ENCODE measurements around the gene USP54.

USP54 gene

GRCh38 chr10:73506491-73506890 lies 84.7 kb downstream of the USP54 start:
- no peak overlapping the region for H3K27ac ChIP-seq
- no peak overlapping the region for H3K9ac ChIP-seq
- H3K4me3 ChIP-seq (ENCODE audit: low read depth, low read length) = no peak overlapping the region
- TF ChIP-seq CTCF (IDR thresholded peaks at IDR 0.05) = no peak
- H3K4me1 ChIP-seq = no peaks in the 10 kb centered on the region
- H3K36me3 ChIP-seq (ENCODE audit: control insufficient read depth, insufficient read depth, low read length) = no peaks in the 10 kb centered on the region
- H3K4me2 ChIP-seq (ENCODE audit: low read length) = no peak overlapping the region
- no peak overlapping the region for H2AFZ ChIP-seq
- H3K27me3 ChIP-seq (ENCODE audit: control insufficient read depth, insufficient read depth, low read length) = no peaks in the 10 kb centered on the region
- H3K79me2 ChIP-seq = no peaks in the 10 kb centered on the region
- H3K9me3 ChIP-seq (ENCODE audit: control insufficient read depth, low read length) = no peaks in the 10 kb centered on the region

DNA sequence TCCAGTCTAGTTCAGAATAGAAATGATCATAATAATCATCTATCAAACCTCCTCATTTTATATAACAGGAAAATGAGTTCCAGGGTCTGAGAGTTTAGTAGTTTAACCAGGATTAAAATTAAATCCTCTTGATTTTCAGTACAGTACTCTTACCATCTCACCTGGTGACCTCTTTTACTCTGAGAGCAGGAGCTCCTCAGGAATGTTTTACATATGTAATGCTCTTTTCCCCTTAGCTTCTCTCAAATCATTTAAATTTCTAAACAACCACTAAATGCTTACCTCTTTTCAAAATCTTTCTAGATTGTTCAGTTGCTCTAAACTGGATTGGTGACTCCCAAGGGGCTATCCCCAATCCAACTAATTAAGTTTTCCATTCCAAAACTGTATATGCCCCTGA lies 85.1 kb downstream of the USP54 start:
- Histone ChIP-seq H3K9ac (no peak overlapping the region), H3K36me3 (ENCODE audit: control insufficient read depth, insufficient read depth, low read length) (no peaks in the 10 kb centered on the region), H3K4me2 (ENCODE audit: low read length) (no peak overlapping the region), H2AFZ (no peak overlapping the region), H3K4me3 (ENCODE audit: low read depth, low read length) (no peak overlapping the region), H3K4me1 (no peaks in the 10 kb centered on the region), H3K79me2 (no peaks in the 10 kb centered on the region), H3K27ac (no peak overlapping the region), H3K27me3 (ENCODE audit: control insufficient read depth, insufficient read depth, low read length) (no peaks in the 10 kb centered on the region), H3K9me3 (ENCODE audit: control insufficient read depth, low read length) (no peaks in the 10 kb centered on the region)
- TF ChIP-seq CTCF (IDR thresholded peaks at IDR 0.05) = no peak

- Histone ChIP-seq H3K4me3 (ENCODE audit: low read depth, low read length) (no peak overlapping the region), H3K9me3 (ENCODE audit: control insufficient read depth, low read length) (no peaks in the 10 kb centered on the region), H3K27ac (no peak overlapping the region), H3K9ac (no peak overlapping the region), H2AFZ (no peak overlapping the region), H3K79me2 (no peaks in the 10 kb centered on the region), H3K4me1 (no peaks in the 10 kb centered on the region), H3K36me3 (ENCODE audit: control insufficient read depth, insufficient read depth, low read length) (no peaks in the 10 kb centered on the region), H3K4me2 (ENCODE audit: low read length) (no peak overlapping the region), H3K27me3 (ENCODE audit: control insufficient read depth, insufficient read depth, low read length) (no peaks in the 10 kb centered on the region)
- TF ChIP-seq CTCF (IDR thresholded peaks at IDR 0.05) = no peak
Observed at GRCh38 chr10:73503037-73503436, 88.1 kb downstream of the USP54 start.

DNA sequence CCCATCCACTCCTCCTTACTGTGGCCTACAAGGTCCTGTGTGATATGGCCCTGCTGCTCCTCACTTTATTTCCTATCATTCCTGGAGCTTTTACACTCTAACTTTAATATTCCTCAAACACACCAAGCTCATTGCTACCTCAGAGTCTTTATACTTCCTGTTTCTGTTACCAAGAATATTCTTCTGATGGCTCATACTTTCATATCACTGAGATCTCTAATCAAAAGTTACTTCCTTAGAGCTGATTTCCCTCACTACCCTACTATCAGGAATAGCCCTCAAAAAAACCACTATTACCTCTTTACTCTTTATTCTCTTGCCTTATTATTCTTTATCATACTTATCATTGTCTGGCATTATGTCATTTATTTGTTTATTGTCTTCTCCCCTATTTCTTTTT lies 89.5 kb downstream of the USP54 start:
- no peak for TF ChIP-seq CTCF (IDR thresholded peaks at IDR 0.05)
- Histone ChIP-seq H3K36me3 (ENCODE audit: control insufficient read depth, insufficient read depth, low read length) (no peaks in the 10 kb centered on the region), H3K27me3 (ENCODE audit: control insufficient read depth, insufficient read depth, low read length) (no peaks in the 10 kb centered on the region), H3K4me3 (ENCODE audit: low read depth, low read length) (no peak overlapping the region), H3K27ac (no peak overlapping the region), H3K9ac (no peak overlapping the region), H3K9me3 (ENCODE audit: control insufficient read depth, low read length) (no peaks in the 10 kb centered on the region), H2AFZ (no peak overlapping the region), H3K4me1 (no peaks in the 10 kb centered on the region), H3K4me2 (ENCODE audit: low read length) (no peak overlapping the region), H3K79me2 (no peaks in the 10 kb centered on the region)

GRCh38 chr10:73497623-73498022 lies 93.5 kb downstream of the USP54 start:
- no peak for TF ChIP-seq CTCF (IDR thresholded peaks at IDR 0.05)
- no peaks in the 10 kb centered on the region for H3K36me3 ChIP-seq (ENCODE audit: control insufficient read depth, insufficient read depth, low read length)
- no peak overlapping the region for H3K27ac ChIP-seq
- no peaks in the 10 kb centered on the region for H3K9me3 ChIP-seq (ENCODE audit: control insufficient read depth, low read length)
- no peak overlapping the region for H2AFZ ChIP-seq
- H3K27me3 ChIP-seq (ENCODE audit: control insufficient read depth, insufficient read depth, low read length) = no peaks in the 10 kb centered on the region
- no peaks in the 10 kb centered on the region for H3K4me1 ChIP-seq
- no peak overlapping the region for H3K4me3 ChIP-seq (ENCODE audit: low read depth, low read length)
- H3K9ac ChIP-seq = no peak overlapping the region
- H3K79me2 ChIP-seq = peaks cover 16% of the 10 kb centered on the region
- no peak overlapping the region for H3K4me2 ChIP-seq (ENCODE audit: low read length)

Data from parathyroid adenoma (tissue), 2 donors.